ENCODE results near the gene NUP210L. TPM values are rescaled to one million over a fixed set of nuclear protein-coding genes. Genes with fewer than 3 reads are reported as not detected.
"Not testable (repeated sequence)": the region's sequence is repeated elsewhere in the genome, so short reads cannot be mapped to it uniquely, and the experiment has no call there.

NUP210L gene
- total and polyA plus RNA-seq, 8 donors, result 0.02 to 0.06 (median 0.05) TPM; not detected in 4

GRCh38 chr1:154019940-154020339 is 134.9 kb downstream of the NUP210L start:
- intact Hi-C loops (cut with DNase I), result no loop called here
- no peaks in the 10 kb centered on the region for H3K36me3 ChIP-seq
- FAIRE-seq, result no peak
- H3K27ac ChIP-seq, result no peak overlapping the region
- H3K9me3 ChIP-seq, result no peaks in the 10 kb centered on the region
- TF ChIP-seq CTCF (IDR thresholded peaks at IDR 0.05), result no peak
- no peak overlapping the region for H3K4me3 ChIP-seq
- no peaks in the 10 kb centered on the region for H3K27me3 ChIP-seq
- no peak for ATAC-seq
- 52 to 69% methylated on average over 1 of the region's 1 CpG for WGBS, 2 donors
- no peak for DNase-seq
- no peaks in the 10 kb centered on the region for H3K4me1 ChIP-seq

- no peak overlapping the region for H3K27ac ChIP-seq
- no peaks in the 10 kb centered on the region for H3K36me3 ChIP-seq
- intact Hi-C loops (cut with DNase I), result no loop called here
- H3K9me3 ChIP-seq, result no peaks in the 10 kb centered on the region
- no peak overlapping the region for H3K4me3 ChIP-seq
- no peak for TF ChIP-seq CTCF (IDR thresholded peaks at IDR 0.05)
- no peak for ATAC-seq
- no peak for DNase-seq
- no peaks in the 10 kb centered on the region for H3K4me1 ChIP-seq
- FAIRE-seq, result no peak
- no peaks in the 10 kb centered on the region for H3K27me3 ChIP-seq
- 61 to 62% methylated on average over 4 of the region's 4 CpGs for WGBS, 2 donors
These were observed 135.6 kb downstream of the NUP210L start for GRCh38 chr1:154019269-154019668.

GRCh38 chr1:154014154-154014907 is 140.5 kb downstream of the NUP210L start:
- Histone ChIP-seq H3K9me3 (no peaks in the 10 kb centered on the region), H3K27ac (no peak overlapping the region), H3K36me3 (no peaks in the 10 kb centered on the region), H3K4me1 (no peaks in the 10 kb centered on the region), H3K4me3 (no peak overlapping the region), H3K27me3 (no peaks in the 10 kb centered on the region)
- DNase-seq (no peak), ATAC-seq (no peak), FAIRE-seq (no peak)
- no peak for TF ChIP-seq CTCF (IDR thresholded peaks at IDR 0.05)
- WGBS, 2 donors, result 65 to 70% methylated on average over 3 of the region's 3 CpGs
- intact Hi-C loops (cut with DNase I), result no loop called here

GRCh38 chr1:154012543-154012942 is 142.3 kb downstream of the NUP210L start:
- H3K27ac ChIP-seq; H3K27me3 ChIP-seq; FAIRE-seq; DNase-seq; H3K9me3 ChIP-seq; H3K36me3 ChIP-seq; H3K4me3 ChIP-seq; ATAC-seq; H3K4me1 ChIP-seq; intact Hi-C loops (cut with DNase I): not testable (repeated sequence)
- WGBS, 2 donors, result 89 to 93% methylated on average over 14 of the region's 14 CpGs

- ATAC-seq (no peak), DNase-seq (no peak), FAIRE-seq (no peak)
- H3K4me3 ChIP-seq, result no peak overlapping the region
- no peaks in the 10 kb centered on the region for H3K27me3 ChIP-seq
- no peak for TF ChIP-seq CTCF (IDR thresholded peaks at IDR 0.05)
- H3K27ac ChIP-seq, result no peak overlapping the region
- H3K9me3 ChIP-seq, result no peaks in the 10 kb centered on the region
- 54 to 60% methylated on average over 1 of the region's 1 CpG for WGBS, 2 donors
- H3K4me1 ChIP-seq, result no peaks in the 10 kb centered on the region
- intact Hi-C loops (cut with DNase I), result no loop called here
- H3K36me3 ChIP-seq, result no peaks in the 10 kb centered on the region
These were observed 142.7 kb downstream of the NUP210L start for GRCh38 chr1:154012129-154012528.

Data from pancreas (tissue), 10 donors.